Endothelial cell of umbilical vein (primary cell): ENCODE results near the gene ATOSA. TPM values are rescaled to one million over a fixed set of nuclear protein-coding genes. Genes with fewer than 3 reads are reported as not detected.

Experiments
- BruUV-seq: library from RNA; stranded (reverse); fragments of 400-500 nt; replicated peaks from 2 replicates; lab custom pipeline; 2021; lab: Mats Ljungman, UMichigan
- CTCF ChIA-PET: fragments of 300-600, 350-600 bp; sonication (Branson Sonifier 250); formaldehyde crosslinking; loops from one replicate; lab custom pipeline; 2021; ENCODE audit warnings: antibody characterized with exemption, inconsistent platforms; lab: Charles Lee
- POLR2A ChIA-PET: fragments of 300-600, 350-600 bp; sonication (Branson Sonifier 250); formaldehyde crosslinking; loops from one replicate; lab custom pipeline; 2021; ENCODE audit warnings: antibody characterized with exemption, inconsistent platforms; lab: Charles Lee
- DNase-seq: peaks from one replicate; pipeline ENCODE4 v3.0.0-alpha.2; 2011; ENCODE audit warnings: low read depth, low spot score
- FAIRE-seq: peaks from 2 replicates; lab custom pipeline; 2011; peaks lifted over from hg19 to GRCh38; lab: Jason Lieb, UNC
- H2AFZ ChIP-seq: 2 replicates; pipeline ENCODE4 v1.6.0; 2012; ENCODE audit warnings: low read depth, low read length, control low read depth, inconsistent platforms
- H3K27ac ChIP-seq: 2 replicates; pipeline ENCODE4 v1.5.1; 2011; ENCODE audit warnings: low read depth, mild to moderate bottlenecking, control low read depth, low read length, moderate library complexity; ENCODE audit not compliant: insufficient read depth
- H3K27me3 ChIP-seq, 2 experiments: 2 replicates each; pipeline versions ENCODE4 v1.6.0 to v1.6.1; 2011; ENCODE audit warnings: low read length in 2 of 2, mixed read lengths in 1 of 2; ENCODE audit not compliant: control insufficient read depth in 2 of 2, insufficient read depth in 2 of 2
- H3K36me3 ChIP-seq, 2 experiments: 2 replicates in 1 of 2; 3 replicates in 1 of 2; pipeline ENCODE4 v1.5.1; 2011; ENCODE audit warnings: low read length in 2 of 2, mild to moderate bottlenecking in 1 of 2, moderate library complexity in 1 of 2; ENCODE audit not compliant: control insufficient read depth in 2 of 2, insufficient read depth in 2 of 2; ENCODE audit errors: extremely low read depth in 1 of 2
- H3K4me1 ChIP-seq: 3 replicates; pipeline ENCODE4 v1.5.1; 2011; ENCODE audit warnings: mild to moderate bottlenecking, low read length; ENCODE audit not compliant: control insufficient read depth, insufficient read depth; ENCODE audit errors: extremely low read depth
- H3K4me2 ChIP-seq: 2 replicates; pipeline ENCODE4 v1.6.1; 2011; ENCODE audit warnings: low read length, control low read depth, mixed read lengths; ENCODE audit not compliant: insufficient read depth
- H3K4me3 ChIP-seq, 3 experiments: fragments of 200-600 bp in 1 of 3; sonication (generic), shearing (Covaris generic) in 1 of 3; replicated peaks in 1 of 3; 2 replicates each; pipeline ENCODE4 v1.5.1; 2011 to 2016; ENCODE audit warnings: control low read depth in 3 of 3, low read length in 3 of 3, mild to moderate bottlenecking in 2 of 3, inconsistent platforms in 1 of 3, low read depth in 1 of 3, moderate library complexity in 1 of 3; ENCODE audit not compliant: insufficient read depth in 1 of 3
- H3K79me2 ChIP-seq: 2 replicates; pipeline ENCODE4 v1.6.0; 2012; ENCODE audit warnings: low read length, inconsistent platforms; ENCODE audit not compliant: control insufficient read depth, insufficient read depth
- H3K9ac ChIP-seq: replicated peaks from 2 replicates; pipeline ENCODE3; 2011; ENCODE audit warnings: low read length, control low read depth; ENCODE audit not compliant: insufficient read depth; ENCODE audit errors: extremely low read depth
- H3K9me1 ChIP-seq: replicated peaks from 3 replicates; pipeline ENCODE4 v1.6.0; 2011; ENCODE audit warnings: mild to moderate bottlenecking, low read length; ENCODE audit not compliant: control insufficient read depth, insufficient read depth; ENCODE audit errors: extremely low read depth
- H3K9me3 ChIP-seq: replicated peaks from 2 replicates; pipeline ENCODE4 v1.5.1; 2012; ENCODE audit warnings: low read length, inconsistent platforms; ENCODE audit not compliant: control insufficient read depth, insufficient read depth
- H4K20me1 ChIP-seq: replicated peaks from 2 replicates; pipeline ENCODE3; 2011; ENCODE audit warnings: mild to moderate bottlenecking, low read length; ENCODE audit not compliant: control insufficient read depth, insufficient read depth; ENCODE audit errors: extremely low read depth
- CTCF ChIP-seq, 2 donors: IDR thresholded peaks; 1 replicate in 1 of 2; 2 replicates in 1 of 2; pipeline ENCODE4 v1.5.1; 2011; ENCODE audit warnings: low read length in 2 of 2, mild to moderate bottlenecking in 2 of 2, moderate library complexity in 2 of 2, control low read depth in 1 of 2, inconsistent platforms in 1 of 2, low read depth in 1 of 2; ENCODE audit not compliant: insufficient read depth in 1 of 2; ENCODE audit errors: extremely low read depth in 1 of 2
- EZH2 ChIP-seq: IDR thresholded peaks from 2 replicates; pipeline ENCODE4 v1.6.1; 2012; ENCODE audit warnings: borderline replicate concordance, low read depth, mild to moderate bottlenecking, moderate library complexity, low read length, inconsistent platforms; ENCODE audit not compliant: severe bottlenecking
- FOS ChIP-seq: IDR thresholded peaks from 2 replicates; pipeline ENCODE4 v1.6.1; 2011; ENCODE audit warnings: mild to moderate bottlenecking, low read length, moderate library complexity, borderline replicate concordance; ENCODE audit not compliant: insufficient read depth
- GATA2 ChIP-seq: IDR thresholded peaks from 2 replicates; pipeline ENCODE4 v1.7.0; 2011; ENCODE audit warnings: low read depth, mild to moderate bottlenecking, moderate library complexity, mixed read lengths, low read length; ENCODE audit not compliant: insufficient read length, insufficient read depth
- JUN ChIP-seq: IDR thresholded peaks from 2 replicates; pipeline ENCODE4 v1.6.1; 2011; ENCODE audit warnings: borderline replicate concordance, low read depth; ENCODE audit not compliant: insufficient read length, insufficient read depth
- MYC ChIP-seq: IDR thresholded peaks from one replicate; pipeline ENCODE4 v1.6.1; 2011; ENCODE audit warnings: mild to moderate bottlenecking, low read depth, low read length
- POLR2A ChIP-seq: IDR thresholded peaks from 2 replicates; pipeline ENCODE4 v1.6.1; 2012; ENCODE audit warnings: low read depth, mild to moderate bottlenecking, control low read depth, low read length
- POLR2AphosphoS5 ChIP-seq: IDR thresholded peaks from 2 replicates; pipeline ENCODE4 v1.6.1; 2012; ENCODE audit warnings: low read depth, mild to moderate bottlenecking, control low read depth, low read length, moderate library complexity; ENCODE audit not compliant: insufficient read depth
- dilution Hi-C: fragments of 300-500 bp; cut with MboI; formaldehyde crosslinking; loops from one replicate; pipeline ENCODE4 v1.15.0; 2019; ENCODE audit warnings: low sequenced_read_pairs; ENCODE audit not compliant: extremely low pct_ligation_motif_present
- intact Hi-C: fragments of 100-400 bp; cut with micrococcal nuclease; formaldehyde crosslinking; loops from one replicate; pipeline ENCODE4 v1.10.0; 2022
- polyA plus RNA-seq, 4 experiments: library from polyadenylated mRNA; depleted of rRNA in 3 of 4; stranded (reverse) in 3 of 4; unstranded in 1 of 4; fragments of >200 nt; gene quantifications; 2 replicates each; pipeline versions ENCODE4 v1.2.1 to v1.2.3, GENCODE V29; 2011 to 2012; ENCODE audit warnings: missing spikeins in 1 of 4
- total RNA-seq: library from RNA; stranded (reverse); gene quantifications from 2 replicates; pipeline ENCODE4 v1.2.3, GENCODE V29; 2021
- TF ChIP-seq, protein P1 (sequence below): IDR thresholded peaks from 2 replicates; pipeline ENCODE4 v1.6.1; 2011; ENCODE audit not compliant: insufficient read depth, insufficient read length

ATOSA gene
- total and polyA plus RNA-seq, 2 donors (not counting 3 experiments of a cell fraction or from before 2014, with no cell fraction given): 19.4 to 41.1 TPM

DNA sequence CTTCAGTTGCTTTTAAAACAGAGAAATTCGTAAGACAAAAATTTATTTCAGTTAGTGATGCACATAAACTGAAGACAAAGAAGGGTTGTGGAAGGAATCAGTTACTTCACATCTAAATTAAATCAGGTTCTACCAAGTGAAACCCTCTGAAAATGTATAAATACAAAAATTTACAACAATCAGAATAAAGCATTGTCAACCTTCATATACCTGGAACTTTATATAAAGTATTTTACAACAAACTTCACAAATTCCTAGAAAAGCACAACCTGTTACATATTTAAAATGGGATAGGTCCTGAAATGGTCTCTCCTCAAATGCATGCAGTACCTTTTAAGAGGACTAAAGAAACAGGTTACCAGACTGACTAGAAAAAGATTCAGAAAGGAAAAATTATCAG is 26.9 kb downstream of the ATOSA start:
- no peak for TF ChIP-seq GATA2
- TF ChIP-seq JUN: no peak
- no peak for TF ChIP-seq CTCF (IDR thresholded peaks at IDR 0.05; ENCODE audit: extremely low read depth in 1 of 2, insufficient read depth in 1 of 2, low read depth in 1 of 2, low read length in 2 of 2)
- no peak for TF ChIP-seq MYC
- TF ChIP-seq POLR2AphosphoS5: no peak
- TF ChIP-seq, protein P1, sequence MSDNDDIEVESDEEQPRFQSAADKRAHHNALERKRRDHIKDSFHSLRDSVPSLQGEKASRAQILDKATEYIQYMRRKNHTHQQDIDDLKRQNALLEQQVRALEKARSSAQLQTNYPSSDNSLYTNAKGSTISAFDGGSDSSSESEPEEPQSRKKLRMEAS: no peak
- TF ChIP-seq EZH2: no peak
- TF ChIP-seq POLR2A: no peak
- TF ChIP-seq FOS: no peak
- BruUV-seq: no TSS peak
- FAIRE-seq: no peak
- dilution Hi-C loops: no loop called here
- peak overlapping the region; percentile 40 for H3K27ac ChIP-seq
- H3K4me2 ChIP-seq: peak overlapping the region; percentile 94
- H3K4me3 ChIP-seq: peak overlapping the region in 1 of 3 experiments; percentile 51
- peak overlapping the region; percentile 55 for H3K9ac ChIP-seq
- no peaks in the 10 kb centered on the region for H3K79me2 ChIP-seq
- peaks cover 29% of the 10 kb centered on the region for H3K4me1 ChIP-seq
- peaks cover 2% of the 10 kb centered on the region in 2 experiments for H3K36me3 ChIP-seq
- DNase-seq: no peak
- POLR2A ChIA-PET: interaction anchor here (1.0 to 1.1 kb wide), 2 partner anchors 25 to 27 kb away, joined by 4 to 5 read pairs; partner anchors contain the start of gene ATOSA
- intact Hi-C loops: no loop called here
- H3K9me1 ChIP-seq: no peaks in the 10 kb centered on the region
- no peak overlapping the region for H2AFZ ChIP-seq
- CTCF ChIA-PET: interaction anchor here (0.7 to 2.4 kb wide), 8 partner anchors 18 to 321 kb away, joined by 3 to 9 read pairs (median 4); partner anchors contain the start of gene ATOSA
- no peaks in the 10 kb centered on the region for H3K9me3 ChIP-seq
- H3K27me3 ChIP-seq: no peaks in the 10 kb centered on the region
- H4K20me1 ChIP-seq: no peaks in the 10 kb centered on the region
